Uterus (tissue), 4 donors: ENCODE measurements around the gene NEB. TPM values are rescaled to one million over a fixed set of nuclear protein-coding genes. Genes with fewer than 3 reads are reported as not detected.

Source experiments
- DNase-seq, 2 donors: peaks; one replicate each; pipeline ENCODE4 v3.0.0-alpha.2; 2019 to 2020
- H3K27ac ChIP-seq, 2 donors: fragments of 200-600 bp; sonication (generic); 1 replicate in 1 of 2; 2 replicates in 1 of 2; pipeline ENCODE4 v1.5.1; 2016 to 2018
- H3K27me3 ChIP-seq, 2 donors: fragments of 200-600 bp; sonication (generic); one replicate each; pipeline ENCODE4 v1.5.1; 2018 to 2019; ENCODE audit warnings: control low read depth in 1 of 2
- H3K36me3 ChIP-seq, 2 donors: fragments of 200-600 bp; sonication (generic); one replicate each; pipeline ENCODE4 v1.5.1; 2019; ENCODE audit warnings: control low read depth in 1 of 2
- H3K4me1 ChIP-seq, 2 donors: fragments of 200-600 bp; sonication (generic); one replicate each; pipeline ENCODE4 v1.5.1; 2018 to 2019; ENCODE audit warnings: control low read depth in 1 of 2
- H3K4me3 ChIP-seq, 2 donors: fragments of 200-600 bp; sonication (generic); 1 replicate in 1 of 2; 2 replicates in 1 of 2; pipeline ENCODE4 v1.5.1; 2018 to 2019; ENCODE audit warnings: mild to moderate bottlenecking in 1 of 2
- H3K9me3 ChIP-seq, 2 donors: fragments of 200-600 bp; sonication (generic); one replicate each; pipeline ENCODE4 v1.5.1; 2019; ENCODE audit warnings: control low read depth in 1 of 2
- POLR2A ChIP-seq, 2 donors: fragments of 450-650 bp; IDR thresholded peaks; one replicate each; pipeline ENCODE4 v1.6.1; 2016; ENCODE audit warnings: antibody characterized with exemption in 2 of 2, mild to moderate bottlenecking in 1 of 2, moderate library complexity in 1 of 2
- intact Hi-C: fragments of 100-400 bp; cut with DNase I; formaldehyde crosslinking; loops from one replicate; pipeline ENCODE4 v1.15.1; 2023; ENCODE audit warnings: low total_unique reads
- total RNA-seq, 4 donors: library from RNA; depleted of rRNA in 3 of 4; stranded (reverse); fragments of >200 nt in 3 of 4; gene quantifications; one replicate each; pipeline versions ENCODE4 v1.1.0 to v1.2.4, GENCODE V29; 2014 to 2023
- TF ChIP-seq, protein P1 (sequence below), 4 experiments: fragments of 200-600 bp in 2 of 4; fragments of 450-650 bp in 2 of 4; sonication (generic) in 2 of 4; IDR thresholded peaks; one replicate each; pipeline ENCODE4 v1.5.1; 2016 to 2019; ENCODE audit warnings: antibody characterized with exemption in 4 of 4, mild to moderate bottlenecking in 2 of 4, moderate library complexity in 1 of 4
- donor health status: DM: yes; HTN: yes; CAD: no.

The NEB gene
- total RNA-seq, 4 donors from 2014 or later = under 0.01 to 2.2 (median 0.84) TPM

DNA sequence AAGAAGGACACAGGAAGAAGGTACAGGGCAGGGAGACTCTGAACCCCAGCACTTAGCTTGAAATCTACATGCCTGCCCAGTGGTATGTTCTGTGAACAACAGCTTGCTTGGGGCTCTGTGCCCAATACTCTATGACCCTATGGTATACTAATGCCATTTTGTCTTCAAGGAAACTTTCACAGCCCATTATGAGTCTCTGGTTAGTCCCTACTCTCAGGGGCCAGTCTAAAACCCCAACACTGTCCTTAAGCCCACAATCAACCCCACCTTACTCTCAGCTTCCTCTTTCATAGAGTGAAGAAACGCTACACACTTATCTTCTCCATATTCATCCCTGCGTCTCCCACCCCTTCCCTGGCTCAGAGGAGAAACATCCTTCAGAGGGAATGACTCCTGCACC, 16.0 kb downstream of the NEB start:
- Histone ChIP-seq H3K27ac (no peak overlapping the region), H3K4me1 (no peaks in the 10 kb centered on the region), H3K27me3 (no peaks in the 10 kb centered on the region), H3K9me3 (no peaks in the 10 kb centered on the region), H3K4me3 (no peak overlapping the region), H3K36me3 (no peaks in the 10 kb centered on the region)
- no peak for TF ChIP-seq POLR2A (IDR thresholded peaks at IDR 0.05)
- TF ChIP-seq, protein P1, sequence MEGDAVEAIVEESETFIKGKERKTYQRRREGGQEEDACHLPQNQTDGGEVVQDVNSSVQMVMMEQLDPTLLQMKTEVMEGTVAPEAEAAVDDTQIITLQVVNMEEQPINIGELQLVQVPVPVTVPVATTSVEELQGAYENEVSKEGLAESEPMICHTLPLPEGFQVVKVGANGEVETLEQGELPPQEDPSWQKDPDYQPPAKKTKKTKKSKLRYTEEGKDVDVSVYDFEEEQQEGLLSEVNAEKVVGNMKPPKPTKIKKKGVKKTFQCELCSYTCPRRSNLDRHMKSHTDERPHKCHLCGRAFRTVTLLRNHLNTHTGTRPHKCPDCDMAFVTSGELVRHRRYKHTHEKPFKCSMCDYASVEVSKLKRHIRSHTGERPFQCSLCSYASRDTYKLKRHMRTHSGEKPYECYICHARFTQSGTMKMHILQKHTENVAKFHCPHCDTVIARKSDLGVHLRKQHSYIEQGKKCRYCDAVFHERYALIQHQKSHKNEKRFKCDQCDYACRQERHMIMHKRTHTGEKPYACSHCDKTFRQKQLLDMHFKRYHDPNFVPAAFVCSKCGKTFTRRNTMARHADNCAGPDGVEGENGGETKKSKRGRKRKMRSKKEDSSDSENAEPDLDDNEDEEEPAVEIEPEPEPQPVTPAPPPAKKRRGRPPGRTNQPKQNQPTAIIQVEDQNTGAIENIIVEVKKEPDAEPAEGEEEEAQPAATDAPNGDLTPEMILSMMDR (IDR thresholded peaks at IDR 0.05) = no peak
- DNase-seq = no peak
- intact Hi-C loops = no loop called here

DNA sequence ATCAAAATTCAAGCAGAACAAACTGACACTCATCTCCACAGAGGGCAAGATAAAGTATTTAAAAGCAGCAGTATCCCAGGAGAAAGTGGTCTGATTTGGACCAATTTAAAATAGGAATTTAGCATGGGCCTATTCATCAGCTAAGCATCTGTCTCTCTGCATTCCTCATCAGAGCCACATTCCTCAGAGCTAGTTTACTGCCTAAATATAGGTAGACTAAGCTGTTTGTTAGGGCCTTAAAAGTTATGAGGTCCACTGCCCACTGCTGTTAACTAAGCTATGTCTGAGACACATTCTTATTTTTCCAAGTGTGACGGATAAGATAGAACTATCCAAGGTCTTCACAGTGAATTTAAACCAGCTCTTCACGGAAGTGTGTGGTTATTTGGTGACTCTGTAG, 17.6 kb downstream of the NEB start:
- Histone ChIP-seq H3K4me1 (no peaks in the 10 kb centered on the region), H3K9me3 (no peaks in the 10 kb centered on the region), H3K27me3 (no peaks in the 10 kb centered on the region), H3K36me3 (no peaks in the 10 kb centered on the region), H3K27ac (no peak overlapping the region), H3K4me3 (no peak overlapping the region)
- intact Hi-C loops = no loop called here
- DNase-seq = no peak
- TF ChIP-seq, protein P1 (IDR thresholded peaks at IDR 0.05) = no peak
- TF ChIP-seq POLR2A (IDR thresholded peaks at IDR 0.05) = no peak

DNA sequence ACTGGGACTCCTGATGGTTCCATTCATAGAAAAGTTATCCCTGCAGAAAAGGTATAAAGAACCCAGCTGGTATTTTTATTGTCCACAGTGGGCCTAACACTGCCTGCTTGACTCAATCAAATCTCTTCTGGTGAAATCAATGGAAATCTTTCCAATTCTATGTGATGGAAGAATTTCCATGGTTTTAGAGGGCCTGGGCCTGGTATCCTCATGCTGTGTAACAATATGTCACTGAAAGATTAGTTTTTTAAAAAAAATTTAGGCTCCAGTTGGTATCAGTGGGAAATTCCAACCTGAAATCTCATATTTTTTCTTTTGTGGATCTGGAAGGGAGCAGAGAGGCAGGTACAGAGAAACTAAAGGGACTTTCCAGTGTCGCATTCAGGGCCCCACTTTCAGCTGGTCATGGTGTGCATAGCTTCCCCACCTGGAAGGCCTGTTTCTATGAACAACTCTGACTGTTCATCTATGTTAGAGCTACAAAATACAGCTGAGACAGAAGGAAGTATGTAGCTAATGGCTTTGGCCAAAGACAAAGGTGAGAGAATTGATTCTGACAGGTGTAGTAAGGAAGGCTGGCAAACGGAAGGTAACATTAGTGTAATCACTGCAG, 20.9 kb downstream of the NEB start:
- Histone ChIP-seq H3K4me3 (no peak overlapping the region), H3K36me3 (no peaks in the 10 kb centered on the region), H3K9me3 (no peaks in the 10 kb centered on the region), H3K27ac (no peak overlapping the region), H3K4me1 (no peaks in the 10 kb centered on the region), H3K27me3 (no peaks in the 10 kb centered on the region)
- DNase-seq = no peak
- TF ChIP-seq, protein P1 (IDR thresholded peaks at IDR 0.05) = no peak
- no peak for TF ChIP-seq POLR2A (IDR thresholded peaks at IDR 0.05)
- intact Hi-C loops = no loop called here

DNA sequence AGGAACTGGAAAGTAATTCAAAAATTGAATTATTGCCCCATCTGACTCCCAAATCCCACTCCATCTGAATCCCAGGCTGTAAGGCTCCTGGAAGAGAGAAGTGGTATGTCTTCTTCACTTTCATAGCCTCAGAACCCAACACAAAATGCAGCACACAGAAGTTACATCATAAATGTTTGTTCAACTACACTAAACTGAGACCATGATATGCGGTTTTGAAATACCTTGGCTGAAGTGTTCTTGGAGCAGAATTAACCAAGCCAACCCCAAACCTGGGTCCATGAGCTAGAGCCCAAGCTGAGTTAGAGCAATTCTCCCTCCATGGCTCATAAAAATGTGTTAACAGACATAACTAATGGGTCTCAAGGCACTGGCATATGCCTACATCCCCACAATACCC, 23.3 kb downstream of the NEB start:
- Histone ChIP-seq H3K9me3 (no peaks in the 10 kb centered on the region), H3K27me3 (no peaks in the 10 kb centered on the region), H3K27ac (no peak overlapping the region), H3K4me1 (no peaks in the 10 kb centered on the region), H3K4me3 (no peak overlapping the region), H3K36me3 (no peaks in the 10 kb centered on the region)
- intact Hi-C loops = no loop called here
- DNase-seq = no peak
- TF ChIP-seq, protein P1 (IDR thresholded peaks at IDR 0.05) = no peak
- no peak for TF ChIP-seq POLR2A (IDR thresholded peaks at IDR 0.05)

DNA sequence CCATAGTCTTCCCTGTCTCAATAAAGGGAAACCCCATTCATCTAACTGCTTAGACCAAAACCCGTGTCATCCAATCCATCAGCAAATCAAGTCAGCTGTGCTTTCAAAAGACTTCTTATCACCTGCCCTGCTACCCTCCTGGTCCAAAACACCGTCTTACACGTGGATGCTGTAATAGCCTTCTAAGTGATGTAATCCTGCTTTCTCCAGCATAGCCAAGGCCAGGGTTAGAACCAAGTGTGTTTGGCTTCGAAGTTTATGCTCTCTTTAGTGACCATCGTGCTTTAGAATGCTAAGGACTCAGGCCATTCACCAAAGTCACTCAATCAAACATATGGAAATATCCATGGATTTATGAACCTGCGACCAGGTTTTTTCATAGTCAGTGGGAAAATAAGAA, 25.5 kb downstream of the NEB start:
- Histone ChIP-seq H3K9me3 (no peaks in the 10 kb centered on the region), H3K4me3 (no peak overlapping the region), H3K27me3 (no peaks in the 10 kb centered on the region), H3K27ac (no peak overlapping the region), H3K4me1 (no peaks in the 10 kb centered on the region), H3K36me3 (no peaks in the 10 kb centered on the region)
- no peak for DNase-seq
- intact Hi-C loops = no loop called here
- TF ChIP-seq, protein P1 (IDR thresholded peaks at IDR 0.05) = no peak
